ENCODE data around the gene CHRM2. TPM values are rescaled to one million over a fixed set of nuclear protein-coding genes. Genes with fewer than 3 reads are reported as not detected.

CHRM2 gene
- total and polyA plus RNA-seq, 2 of the 4 experiments (the other 2 are of a cell fraction), result 79.3 to 184 TPM

GRCh38 chr7:137045573-137045972 lies 177.1 kb downstream of the CHRM2 start:
- ATAC-seq (ENCODE audit: low read depth), result no peak
- Histone ChIP-seq H3K9me1 (ENCODE audit: insufficient read depth, low read length) (no peaks in the 10 kb centered on the region), H4K91ac (ENCODE audit: insufficient read depth, low read depth, low read length) (no peak overlapping the region), H3K18ac (ENCODE audit: low read depth, low read length) (no peak overlapping the region), H3K9ac (ENCODE audit: low read depth, low read length) (no peak overlapping the region), H2BK20ac (ENCODE audit: low read depth, low read length) (0 out of 2 replicates have a peak overlapping the region, but pooled peaks have one; percentile 16), H2BK15ac (ENCODE audit: low read depth, low read length) (no peak overlapping the region), H4K5ac (ENCODE audit: low read depth, low read length) (no peak overlapping the region), H3K27ac (ENCODE audit: insufficient read depth, low read length) (no peak overlapping the region), H4K20me1 (ENCODE audit: insufficient read depth, low read length) (no peaks in the 10 kb centered on the region), H3K4me3 (ENCODE audit: insufficient read depth, low read depth, low read length) (no peak overlapping the region), H3K27me3 (ENCODE audit: control insufficient read depth, insufficient read depth, low read length) (no peaks in the 10 kb centered on the region), H2AFZ (replicated peaks; ENCODE audit: low read length, poor library complexity) (no peak overlapping the region), H3K4me1 (ENCODE audit: control insufficient read depth, insufficient read depth, low read length) (peaks cover 1% of the 10 kb centered on the region; the same call in 1 of the 2 replicates), H3K23ac (ENCODE audit: low read depth, low read length) (no peak overlapping the region), H4K8ac (ENCODE audit: low read depth in 2 of 2, low read length in 2 of 2) (no peak overlapping the region), H3K4me2 (ENCODE audit: low read depth, low read length) (no peak overlapping the region), H2AK9ac (replicated peaks; ENCODE audit: low read depth, low read length, poor library complexity) (no peak overlapping the region), H2BK120ac (ENCODE audit: low read depth, low read length) (no peak overlapping the region), H3K56ac (ENCODE audit: extremely low read depth, insufficient read depth, low read length) (no peak overlapping the region), H3K4ac (ENCODE audit: low read depth, low read length) (no peak overlapping the region), H2AK5ac (ENCODE audit: low read depth, low read length) (no peak overlapping the region), H3K79me1 (ENCODE audit: low read depth in 1 of 2, low read length in 2 of 2) (no peaks in the 10 kb centered on the region), H2BK5ac (ENCODE audit: low read depth, low read length, poor library complexity, severe bottlenecking) (no peak overlapping the region), H3K9me3 (ENCODE audit: control insufficient read depth, insufficient read depth, low read length) (no peaks in the 10 kb centered on the region), H3K36me3 (ENCODE audit: control insufficient read depth, insufficient read depth, low read length) (no peaks in the 10 kb centered on the region), H3K14ac (replicated peaks; ENCODE audit: low read depth, low read length) (no peak overlapping the region)
- WGBS, 2 experiments (ENCODE audit: extremely low coverage in 2 of 2, insufficient read length in 1 of 2), result no CpG with 5 or more reads among the region's 3 CpGs
- POLR2A ChIA-PET (ENCODE audit: unreplicated experiment), result no interaction called here
- no peak for TF ChIP-seq NFE2L2 (IDR thresholded peaks at IDR 0.05; ENCODE audit: low read depth, low read length)
- no peak for TF ChIP-seq FOS (IDR thresholded peaks at IDR 0.05; ENCODE audit: low read depth, low read length)
- no peak for TF ChIP-seq BHLHE40 (IDR thresholded peaks at IDR 0.05; ENCODE audit: low read depth, low read length)
- TF ChIP-seq CTCF (conservative IDR thresholded peaks at IDR 0.05; ENCODE audit: low read depth, low read length), result no peak
- no peak for TF ChIP-seq RFX5 (IDR thresholded peaks at IDR 0.05; ENCODE audit: low read depth, low read length)
- no peak for TF ChIP-seq RAD21 (IDR thresholded peaks at IDR 0.05; ENCODE audit: low read length)
- TF ChIP-seq MXI1 (IDR thresholded peaks at IDR 0.05; ENCODE audit: borderline replicate concordance, low read depth, low read length), result no peak
- TF ChIP-seq MAZ (IDR thresholded peaks at IDR 0.05; ENCODE audit: borderline replicate concordance, low read depth, low read length), result no peak
- no peak for TF ChIP-seq POLR2A (IDR thresholded peaks at IDR 0.05; ENCODE audit: low read depth, low read length)
- dilution Hi-C loops (cut with HindIII; ENCODE audit: low sequenced_read_pairs, unreplicated experiment), result no loop called here
- CTCF ChIA-PET, result no interaction called here
- no TSS peak for BruUV-seq (replicated peaks)
- in situ Hi-C loops (cut with MboI; ENCODE audit: low sequenced_read_pairs), result no loop called here
- DNase-seq, result no peak
- intact Hi-C loops (cut with micrococcal nuclease), result no loop called here
